Thoracic aorta (tissue), 2 donors: ENCODE measurements around the gene PLEK. TPM values are rescaled to one million over a fixed set of nuclear protein-coding genes. Genes with fewer than 3 reads are reported as not detected.
A peak's percentile ranks its signal among the peaks of the same experiment; 100 is the strongest.

Experiments used
- ATAC-seq: fragments of 150-250 bp; one replicate; pipeline ENCODE4 v1.8.0; 2017; ENCODE audit warnings: low read depth; ENCODE audit not compliant: insufficient number of reproducible peaks, low FRiP score
- DNase-seq: peaks from one replicate; pipeline ENCODE4 v3.0.0-alpha.2; 2020; ENCODE audit warnings: low spot score
- H3K27ac ChIP-seq, 2 donors: fragments of 200-600 bp; sonication (generic); 1 replicate in 1 of 2; 2 replicates in 1 of 2; pipeline ENCODE4 v1.5.1; 2016; ENCODE audit warnings: mild to moderate bottlenecking in 2 of 2, moderate library complexity in 2 of 2
- H3K27me3 ChIP-seq: fragments of 200-600 bp; sonication (generic); replicated peaks from 2 replicates; pipeline ENCODE4 v1.6.0; 2016; ENCODE audit warnings: mild to moderate bottlenecking; ENCODE audit not compliant: insufficient read depth
- H3K36me3 ChIP-seq: fragments of 200-600 bp; sonication (generic); one replicate; pipeline ENCODE4 v1.5.1; 2016
- H3K4me1 ChIP-seq, 2 donors: fragments of 200-600 bp; sonication (generic); 1 replicate in 1 of 2; 2 replicates in 1 of 2; pipeline versions ENCODE4 v1.5.1 to v1.6.0; 2016; ENCODE audit warnings: low read depth in 2 of 2, mild to moderate bottlenecking in 1 of 2; ENCODE audit not compliant: control insufficient read depth in 1 of 2
- H3K4me3 ChIP-seq: fragments of 200-600 bp; sonication (generic); 2 replicates; pipeline ENCODE4 v1.5.1; 2016; ENCODE audit warnings: mild to moderate bottlenecking
- H3K9me3 ChIP-seq: fragments of 200-600 bp; sonication (generic); 2 replicates; pipeline ENCODE4 v1.5.1; 2016
- CTCF ChIP-seq: fragments of 200-600 bp; sonication (generic); IDR thresholded peaks from one replicate; pipeline ENCODE4 v1.5.1; 2019; ENCODE audit warnings: antibody characterized with exemption
- total RNA-seq, 2 donors: library from RNA; depleted of rRNA; stranded (reverse); fragments of >200 nt; gene quantifications; one replicate each; pipeline versions ENCODE4 v1.1.0 to v1.2.3, GENCODE V29; 2016

The PLEK gene
- total RNA-seq, 2 donors from 2014 or later = 16.2 to 20.7 TPM

- H3K27me3 ChIP-seq = no peaks in the 10 kb centered on the region
- H3K36me3 ChIP-seq = peaks cover 5% of the 10 kb centered on the region
- TF ChIP-seq CTCF = no peak
- no peaks in the 10 kb centered on the region for H3K9me3 ChIP-seq
- peak overlapping the region; percentile 92 for H3K4me3 ChIP-seq
- H3K27ac ChIP-seq = peak overlapping the region; percentile 82 to 92
- ATAC-seq = no peak
- peaks cover 0 to 14% of the 10 kb centered on the region in 2 donors for H3K4me1 ChIP-seq
- DNase-seq = no peak
Measured at GRCh38 chr2:68320118-68320641, 44.9 kb upstream of the PLEK start.

GRCh38 chr2:68325056-68325455 lies 40.0 kb upstream of the PLEK start:
- DNase-seq (no peak), ATAC-seq (no peak)
- H3K27me3 ChIP-seq = no peaks in the 10 kb centered on the region
- no peak overlapping the region for H3K27ac ChIP-seq
- H3K36me3 ChIP-seq = no peaks in the 10 kb centered on the region
- no peak for TF ChIP-seq CTCF
- H3K4me1 ChIP-seq = peaks cover 0 to 3% of the 10 kb centered on the region in 2 donors
- no peaks in the 10 kb centered on the region for H3K9me3 ChIP-seq
- no peak overlapping the region for H3K4me3 ChIP-seq

- TF ChIP-seq CTCF = no peak
- H3K27me3 ChIP-seq = no peaks in the 10 kb centered on the region
- no peak overlapping the region for H3K4me3 ChIP-seq
- no peaks in the 10 kb centered on the region for H3K9me3 ChIP-seq
- H3K36me3 ChIP-seq = no peaks in the 10 kb centered on the region
- DNase-seq (no peak), ATAC-seq (no peak)
- H3K4me1 ChIP-seq = no peaks in the 10 kb centered on the region
- H3K27ac ChIP-seq = no peak overlapping the region
Measured at GRCh38 chr2:68328901-68329300, 36.2 kb upstream of the PLEK start.

GRCh38 chr2:68330691-68331090 lies 34.4 kb upstream of the PLEK start:
- Histone ChIP-seq H3K4me3 (no peak overlapping the region), H3K9me3 (no peaks in the 10 kb centered on the region), H3K27ac (no peak overlapping the region), H3K36me3 (no peaks in the 10 kb centered on the region), H3K4me1 (no peaks in the 10 kb centered on the region), H3K27me3 (no peaks in the 10 kb centered on the region)
- DNase-seq (no peak), ATAC-seq (no peak)
- no peak for TF ChIP-seq CTCF

GRCh38 chr2:68333009-68333408 lies 32.1 kb upstream of the PLEK start:
- no peak overlapping the region for H3K27ac ChIP-seq
- H3K27me3 ChIP-seq = no peaks in the 10 kb centered on the region
- ATAC-seq (no peak), DNase-seq (no peak)
- H3K9me3 ChIP-seq = no peaks in the 10 kb centered on the region
- no peaks in the 10 kb centered on the region for H3K4me1 ChIP-seq
- H3K4me3 ChIP-seq = no peak overlapping the region
- no peaks in the 10 kb centered on the region for H3K36me3 ChIP-seq
- no peak for TF ChIP-seq CTCF
